GM19239 (cell line): Measurements from ENCODE around the gene ZFYVE16.
"Not testable (repeated sequence)": the region's sequence is repeated elsewhere in the genome, so short reads cannot be mapped to it uniquely, and the experiment has no call there.

Experiments used
- DNase-seq: peaks from one replicate; pipeline ENCODE4 v3.0.0; 2011; ENCODE audit warnings: low spot score; ENCODE audit not compliant: insufficient read length
- FAIRE-seq: peaks from 2 replicates; lab custom pipeline; 2011; peaks lifted over from hg19 to GRCh38; lab: Jason Lieb, UNC

ZFYVE16 gene

DNA sequence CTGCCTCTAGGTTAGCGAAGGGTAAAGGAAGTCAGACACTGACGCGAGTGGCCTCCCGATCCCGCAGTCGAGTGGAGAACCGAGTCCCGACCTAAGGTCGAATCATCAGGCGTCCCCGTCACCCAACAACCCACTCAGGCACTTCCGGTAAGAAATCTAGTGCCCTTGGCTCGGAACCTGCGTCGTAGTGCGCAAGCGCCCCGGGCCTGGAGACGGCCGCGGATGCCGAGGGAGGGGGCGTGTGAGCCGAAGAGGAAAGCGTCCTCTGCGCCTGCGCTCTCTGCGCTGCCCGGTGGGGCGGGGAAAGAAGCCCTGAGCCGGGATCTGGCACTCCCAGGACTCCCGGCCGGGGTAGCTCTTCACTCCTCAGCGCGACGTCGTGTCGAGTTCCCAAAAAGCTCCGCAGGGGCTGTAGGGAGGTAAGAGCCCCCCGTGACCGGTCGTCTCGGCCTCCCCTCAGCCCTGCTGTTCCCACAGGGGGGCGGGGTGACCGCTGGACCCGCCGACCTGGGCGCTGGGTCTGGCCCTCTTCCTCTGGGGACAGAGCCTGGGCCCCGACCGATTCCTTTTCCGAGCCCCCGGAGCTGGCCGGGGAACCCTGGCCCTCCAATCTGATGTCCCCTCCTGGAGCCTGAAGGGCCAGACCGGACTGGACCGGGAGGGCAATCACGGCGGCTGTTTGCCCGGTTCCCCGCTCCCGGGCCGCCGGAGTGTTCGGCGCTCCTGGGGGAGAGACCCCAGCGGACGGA is at the start of gene ZFYVE16:
ZFYVE16 (plus strand) TSS at position 330 of the 749 bp plus-strand sequence. CDS start 26,084 bp downstream, outside the sequence.
- FAIRE-seq (peak; percentile 97), DNase-seq (peak; percentile 80)

- DNase-seq (no peak), FAIRE-seq (no peak)
Measured at GRCh38 chr5:80360914-80361444, 46.9 kb upstream of the ZFYVE16 start.

DNA sequence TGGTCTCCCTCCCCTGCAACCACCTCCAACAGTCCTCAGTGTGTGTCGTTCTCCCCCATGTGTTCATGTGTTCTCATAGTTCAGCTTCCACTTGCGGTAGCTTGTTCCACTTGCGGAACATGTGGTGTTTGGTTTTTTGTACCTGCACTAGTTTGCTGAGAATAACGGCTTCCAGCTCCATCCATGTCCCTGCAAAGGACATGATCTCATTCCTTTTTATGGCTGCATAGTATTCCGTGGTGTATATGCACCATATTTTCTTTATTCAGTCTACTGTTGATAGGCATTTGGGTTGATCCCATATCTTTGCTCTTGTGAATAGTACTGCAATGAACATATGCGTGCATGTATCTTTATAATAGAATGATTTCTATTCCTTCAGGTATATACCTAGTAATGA is 43.0 kb upstream of the ZFYVE16 start:
- FAIRE-seq (no peak), DNase-seq (no peak)

DNA sequence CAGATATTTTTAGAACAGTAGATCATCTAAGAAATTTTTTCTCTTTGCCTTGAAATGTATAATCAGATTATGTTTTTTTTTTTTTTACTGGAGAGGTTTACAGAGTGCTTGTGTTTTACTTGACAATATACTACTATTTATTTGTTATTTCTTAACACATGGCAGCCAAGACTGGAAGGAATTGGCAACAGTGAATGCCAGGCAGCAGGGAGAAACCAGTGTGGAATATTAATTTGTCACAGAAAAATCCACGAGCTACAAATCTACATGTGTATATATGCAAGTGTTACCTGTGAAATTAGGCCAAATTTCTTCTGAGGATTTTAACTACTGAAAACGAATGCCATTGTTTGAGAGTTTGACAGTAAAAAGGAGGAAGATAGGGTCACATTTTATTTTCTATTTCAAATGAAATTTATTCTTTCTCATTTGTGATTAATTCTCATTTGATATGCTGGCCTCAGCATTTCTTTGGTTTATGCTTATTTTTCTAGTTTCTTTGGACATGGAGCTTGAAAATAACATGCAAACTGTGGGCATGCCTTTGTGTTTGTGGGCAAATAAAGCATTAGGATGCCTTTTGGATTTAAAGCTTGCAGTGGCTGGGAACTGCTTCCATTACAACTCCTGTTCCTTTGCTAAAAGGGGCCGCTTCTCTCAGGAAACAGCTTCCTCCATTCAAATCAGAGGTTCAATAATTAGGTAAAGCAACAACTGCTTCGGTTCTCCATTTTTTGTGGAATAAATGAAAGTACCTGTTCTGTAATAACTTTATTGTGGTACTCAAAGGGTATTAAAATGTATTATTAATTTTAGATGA is 39.0 kb upstream of the ZFYVE16 start:
- DNase-seq (no peak), FAIRE-seq (no peak)

DNA sequence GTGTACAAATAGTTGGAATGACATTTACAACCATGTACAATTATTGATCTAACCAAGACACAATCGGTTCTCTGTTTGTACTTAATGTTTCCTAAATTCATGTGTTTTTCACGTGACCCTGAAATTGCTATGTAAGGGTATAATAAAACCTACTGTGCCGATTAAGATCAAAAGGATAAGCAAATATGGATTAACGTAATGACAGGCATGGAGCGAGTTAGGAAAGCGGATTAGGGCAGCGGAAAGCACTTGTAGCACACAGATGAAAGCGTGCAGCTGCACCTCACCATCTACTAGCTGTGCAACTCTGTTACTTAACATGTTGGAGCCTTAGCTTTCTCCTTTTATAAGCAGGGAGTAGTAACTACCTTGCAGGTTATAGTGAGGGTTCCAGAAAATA is 38.3 kb upstream of the ZFYVE16 start:
- DNase-seq (no peak), FAIRE-seq (no peak)

GRCh38 chr5:80370390-80370789 is 37.5 kb upstream of the ZFYVE16 start:
- DNase-seq = no peak
- no peak for FAIRE-seq

- FAIRE-seq = no peak
- DNase-seq = no peak
Measured at GRCh38 chr5:80372780-80373179, 35.1 kb upstream of the ZFYVE16 start.

DNA sequence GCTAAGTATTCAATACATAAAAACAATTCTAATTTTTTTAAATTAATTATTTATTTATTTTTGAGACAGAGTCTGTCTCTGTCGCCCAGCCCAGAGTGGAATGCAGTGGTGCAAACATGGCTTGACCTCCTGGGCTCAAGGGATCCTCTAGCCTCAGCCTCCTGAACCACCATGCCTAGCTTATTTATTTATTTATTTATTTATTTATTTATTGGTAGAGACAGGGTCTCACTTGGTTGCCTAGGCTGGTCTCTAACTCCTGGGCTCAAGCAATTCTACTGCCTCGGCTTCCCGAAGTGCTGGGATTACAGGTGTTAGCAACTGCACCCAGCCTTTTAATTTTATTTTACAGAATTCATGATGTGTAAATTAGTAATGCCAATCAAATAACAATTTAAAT is 33.7 kb upstream of the ZFYVE16 start:
- DNase-seq (no peak), FAIRE-seq (no peak)

- DNase-seq = no peak
- FAIRE-seq = no peak
Measured at GRCh38 chr5:80376557-80376956, 31.3 kb upstream of the ZFYVE16 start.

- FAIRE-seq (peak; percentile 51), DNase-seq (no peak)
Measured at GRCh38 chr5:80382488-80382887, 25.4 kb upstream of the ZFYVE16 start.

- no peak for DNase-seq
- FAIRE-seq = peak; percentile 92
Measured at GRCh38 chr5:80387063-80387768, 20.6 kb upstream of the ZFYVE16 start.

GRCh38 chr5:80389580-80389979 is 18.3 kb upstream of the ZFYVE16 start:
- FAIRE-seq (no peak), DNase-seq (no peak)

DNA sequence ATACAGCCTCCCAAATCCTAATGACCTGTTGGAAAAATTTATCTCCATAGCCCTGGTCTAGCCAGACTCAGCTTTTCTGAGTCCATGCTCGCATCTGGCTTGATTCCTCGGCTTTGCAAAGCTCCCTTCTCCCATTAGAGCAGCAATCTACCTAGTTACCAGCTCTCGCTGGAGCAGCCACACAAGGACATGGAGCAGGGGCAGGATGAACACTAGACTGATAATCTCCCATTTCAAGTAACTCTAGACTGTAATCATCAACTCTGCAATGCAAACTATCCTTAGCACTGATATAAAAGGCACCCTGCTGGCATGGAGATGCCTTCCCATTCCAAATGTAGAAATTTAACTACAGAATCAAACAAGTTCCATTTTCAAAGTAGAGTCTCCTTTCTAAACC is 17.5 kb upstream of the ZFYVE16 start:
- DNase-seq = not testable (repeated sequence)
- peak; percentile 4 for FAIRE-seq

DNA sequence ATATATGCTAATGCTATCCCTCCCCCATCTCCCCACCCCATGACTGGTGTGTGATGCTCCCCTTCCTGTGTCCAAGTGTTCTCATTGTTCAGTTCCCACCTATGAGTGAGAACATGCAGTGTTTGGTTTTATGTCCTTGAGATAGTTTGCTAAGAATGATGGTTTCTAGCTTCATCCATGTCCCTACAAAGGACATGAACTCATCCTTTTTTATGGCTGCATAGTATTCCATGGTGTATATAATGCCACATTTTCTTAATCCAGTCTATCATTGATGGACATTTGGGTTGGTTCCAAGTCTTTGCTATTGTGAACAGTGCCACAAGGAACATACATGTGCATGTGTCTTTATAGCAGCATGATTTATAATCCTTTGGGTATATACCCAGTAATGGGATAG is 16.6 kb upstream of the ZFYVE16 start:
- not testable (repeated sequence) for FAIRE-seq, DNase-seq

- peak; percentile 85 for FAIRE-seq
- DNase-seq = no peak
Measured at GRCh38 chr5:80399526-80400239, 8.2 kb upstream of the ZFYVE16 start.

DNA sequence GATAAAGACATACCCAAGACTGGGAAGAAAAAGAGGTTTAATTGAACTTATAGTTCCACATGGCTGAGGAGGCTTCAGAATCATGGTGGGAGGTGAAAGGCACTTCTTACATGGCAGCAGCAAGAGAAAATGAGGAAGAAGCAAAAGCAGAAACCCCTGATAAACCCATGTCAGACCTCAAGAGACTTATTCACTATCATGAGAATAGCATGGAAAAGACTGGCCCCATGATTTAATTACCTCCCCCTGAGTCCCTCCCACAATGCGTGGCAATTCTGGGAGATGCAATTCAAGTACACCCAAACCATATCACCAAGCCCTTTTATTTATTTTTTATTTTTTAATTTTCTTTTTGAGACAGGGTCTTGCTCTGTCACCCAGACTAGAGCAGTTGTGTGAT is 7.5 kb upstream of the ZFYVE16 start:
- DNase-seq, FAIRE-seq: not testable (repeated sequence)

- DNase-seq = no peak
Measured at GRCh38 chr5:80403782-80404181, 4.1 kb upstream of the ZFYVE16 start.

GRCh38 chr5:80406980-80407734 is 707 bp upstream of the ZFYVE16 start:
- DNase-seq = peak; percentile 7
- FAIRE-seq = no peak

More at GRCh38 chr5:80403782-80404181, 4.1 kb upstream of the ZFYVE16 start:
- no peak for FAIRE-seq
